IPS-15b (cell line): Measurements from ENCODE around the gene RASAL3.

Experiments
- H3K27me3 ChIP-seq: one replicate; pipeline ENCODE4 v1.6.1; 2013; ENCODE audit warnings: low read length; ENCODE audit not compliant: control insufficient read depth, insufficient read depth
- H3K36me3 ChIP-seq: one replicate; pipeline ENCODE4 v1.6.1; 2013; ENCODE audit warnings: low read length; ENCODE audit not compliant: control insufficient read depth, insufficient read depth
- H3K4me1 ChIP-seq: one replicate; pipeline ENCODE4 v1.6.1; 2013; ENCODE audit warnings: mild to moderate bottlenecking, low read length; ENCODE audit not compliant: control insufficient read depth, insufficient read depth
- H3K4me3 ChIP-seq: one replicate; pipeline ENCODE4 v1.5.1; 2013; ENCODE audit warnings: low read depth, low read length
- H3K9ac ChIP-seq: one replicate; pipeline ENCODE4 v1.6.1; 2013; ENCODE audit warnings: low read depth, mild to moderate bottlenecking, low read length
- H3K9me3 ChIP-seq: one replicate; pipeline ENCODE4 v1.6.1; 2013; ENCODE audit warnings: mild to moderate bottlenecking, low read length; ENCODE audit not compliant: control insufficient read depth, insufficient read depth

Gene RASAL3

DNA sequence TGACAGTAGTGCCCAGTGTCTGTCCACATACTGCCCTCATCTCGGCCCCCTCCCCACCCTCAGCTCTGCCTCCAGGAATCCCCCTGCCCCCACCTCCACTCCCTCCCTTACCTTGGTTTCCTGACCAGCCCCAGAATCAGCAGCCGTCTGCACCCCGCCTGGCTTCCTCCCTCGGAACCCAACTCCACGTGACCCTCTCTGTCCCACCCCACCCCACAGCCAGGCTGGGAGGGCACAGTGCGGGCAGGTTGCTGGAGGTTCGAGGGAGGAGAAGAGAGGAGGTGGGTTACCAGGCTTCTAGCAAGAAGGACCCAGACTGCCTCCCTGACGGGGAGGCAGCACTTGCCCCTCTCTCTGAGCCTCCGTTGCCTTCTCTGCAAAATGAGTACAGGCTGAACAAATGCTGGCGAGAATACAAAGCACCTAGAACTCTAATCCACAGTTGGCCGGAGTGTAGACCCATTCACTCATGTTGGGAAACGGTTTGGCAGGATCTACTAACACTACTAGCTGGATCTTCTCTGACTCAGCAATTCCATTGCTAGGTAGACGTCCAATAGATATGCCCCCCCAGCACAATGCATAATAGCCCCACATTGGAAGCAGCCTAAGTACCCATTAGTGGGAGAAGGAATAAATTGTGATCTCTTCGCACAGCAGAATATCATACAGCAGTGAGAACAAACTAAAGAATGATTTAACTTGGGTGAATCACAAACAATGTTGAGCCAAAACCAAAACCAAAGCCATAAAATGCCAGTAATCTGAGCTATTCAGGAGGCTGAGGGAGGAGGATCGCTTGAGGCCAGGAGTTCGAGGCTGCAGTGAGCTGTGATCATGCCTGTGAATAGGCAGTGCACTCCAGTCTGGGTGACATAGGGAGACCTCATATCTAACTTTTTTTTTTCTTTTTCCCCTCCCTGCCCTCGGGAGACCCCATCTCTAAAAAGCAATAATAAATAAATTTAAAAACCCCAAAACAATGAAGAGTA, at the start of gene RASAL3:
Gene RASAL3, minus strand, starts transcription at position 151 of the 992 bp plus-strand sequence. CDS start 186 bp downstream, outside the sequence.
- peak within 1 kb of the TSS; percentile 76 for H3K9ac ChIP-seq
- no peaks in the 10 kb centered on the region for H3K9me3 ChIP-seq
- peaks cover under 1% of the 10 kb centered on the region for H3K36me3 ChIP-seq
- H3K4me1 ChIP-seq, result no peaks in the 10 kb centered on the region
- H3K27me3 ChIP-seq, result peaks cover 54% of the 10 kb centered on the region
- H3K4me3 ChIP-seq, result peak within 1 kb of the TSS; percentile 51

DNA sequence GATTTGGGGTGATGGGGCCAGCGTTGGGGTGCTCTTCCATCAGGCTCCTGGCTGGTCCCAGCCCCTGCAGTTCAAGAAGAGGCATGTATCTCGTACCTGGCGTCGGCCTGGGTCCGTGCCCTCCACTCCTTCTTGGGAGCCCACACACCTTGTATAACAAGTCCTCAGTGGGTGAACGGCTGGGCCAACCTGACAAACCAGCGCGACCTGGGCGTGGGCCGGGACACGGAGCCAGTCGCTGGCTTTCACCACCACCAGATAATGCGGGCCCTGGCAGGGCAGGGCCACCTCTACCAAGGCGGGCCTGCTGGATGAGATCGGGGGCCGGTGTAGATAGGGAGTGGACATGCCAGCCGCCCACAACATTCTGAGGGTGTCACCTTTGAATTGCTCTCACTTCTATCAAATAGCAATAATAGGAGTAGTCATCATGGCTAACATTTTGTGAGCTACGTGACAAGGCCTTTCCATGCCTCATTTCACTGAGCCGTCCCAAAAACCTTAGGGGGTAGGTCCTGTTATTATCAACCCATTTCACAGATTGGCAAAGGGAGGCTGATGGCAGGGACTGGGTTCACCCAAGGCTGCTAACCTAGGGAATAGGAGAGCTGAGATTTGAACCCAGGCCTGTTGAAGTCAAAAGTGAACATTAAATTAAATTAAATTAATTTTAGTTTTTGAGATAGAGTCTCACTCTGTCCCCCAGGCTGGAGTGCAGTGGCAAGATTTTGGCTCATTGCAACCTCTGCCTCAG, 47.5 kb upstream of the RASAL3 start:
- Histone ChIP-seq H3K4me1 (no peaks in the 10 kb centered on the region), H3K9me3 (no peaks in the 10 kb centered on the region), H3K36me3 (no peaks in the 10 kb centered on the region), H3K27me3 (peaks cover 26% of the 10 kb centered on the region), H3K4me3 (no peak overlapping the region), H3K9ac (no peak overlapping the region)

DNA sequence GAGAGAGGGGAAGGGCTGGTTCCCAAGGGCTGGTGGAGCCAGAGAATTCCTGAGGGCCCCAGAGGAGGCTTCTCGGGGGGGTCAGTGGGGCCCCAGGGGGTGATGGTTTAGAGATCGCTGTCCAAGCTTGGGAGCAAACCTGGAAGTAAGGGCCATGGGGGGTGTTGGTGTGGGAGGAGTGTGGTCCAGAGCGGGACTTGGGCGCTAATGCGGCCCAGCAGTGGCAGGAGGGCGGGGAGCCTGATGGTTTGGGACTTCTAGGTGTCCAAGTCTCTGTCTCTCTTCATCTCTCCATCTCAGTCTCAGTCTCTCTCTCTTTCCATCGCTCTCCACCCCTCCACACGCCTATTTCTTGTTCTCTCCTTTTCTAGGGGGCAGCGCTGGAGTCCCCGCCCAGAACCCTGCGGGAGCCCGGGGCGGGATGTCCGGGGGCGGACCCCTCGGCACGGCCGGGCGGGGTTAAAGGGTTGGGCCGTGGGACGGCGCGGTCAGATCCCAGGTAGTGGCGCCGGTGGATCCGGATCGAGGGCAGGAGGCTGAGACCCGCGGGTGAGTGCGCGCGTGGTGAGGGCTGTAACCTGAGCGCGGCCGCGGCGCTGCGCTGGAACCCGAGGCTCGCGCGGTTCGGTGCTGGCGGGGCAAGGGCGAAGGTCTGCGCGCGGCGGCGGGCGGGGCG, 43.8 kb upstream of the RASAL3 start, which contains the start of gene CYP4F22:
Gene CYP4F22, plus strand, starts transcription at position 491 of the 676 bp plus-strand sequence. CDS start 16,812 bp downstream, outside the sequence.
- Histone ChIP-seq H3K4me3 (peak within 1 kb of the TSS; percentile 59), H3K27me3 (peaks cover 26% of the 10 kb centered on the region), H3K4me1 (no peaks in the 10 kb centered on the region), H3K9me3 (no peaks in the 10 kb centered on the region), H3K9ac (peak within 1 kb of the TSS; percentile 60), H3K36me3 (no peaks in the 10 kb centered on the region)

DNA sequence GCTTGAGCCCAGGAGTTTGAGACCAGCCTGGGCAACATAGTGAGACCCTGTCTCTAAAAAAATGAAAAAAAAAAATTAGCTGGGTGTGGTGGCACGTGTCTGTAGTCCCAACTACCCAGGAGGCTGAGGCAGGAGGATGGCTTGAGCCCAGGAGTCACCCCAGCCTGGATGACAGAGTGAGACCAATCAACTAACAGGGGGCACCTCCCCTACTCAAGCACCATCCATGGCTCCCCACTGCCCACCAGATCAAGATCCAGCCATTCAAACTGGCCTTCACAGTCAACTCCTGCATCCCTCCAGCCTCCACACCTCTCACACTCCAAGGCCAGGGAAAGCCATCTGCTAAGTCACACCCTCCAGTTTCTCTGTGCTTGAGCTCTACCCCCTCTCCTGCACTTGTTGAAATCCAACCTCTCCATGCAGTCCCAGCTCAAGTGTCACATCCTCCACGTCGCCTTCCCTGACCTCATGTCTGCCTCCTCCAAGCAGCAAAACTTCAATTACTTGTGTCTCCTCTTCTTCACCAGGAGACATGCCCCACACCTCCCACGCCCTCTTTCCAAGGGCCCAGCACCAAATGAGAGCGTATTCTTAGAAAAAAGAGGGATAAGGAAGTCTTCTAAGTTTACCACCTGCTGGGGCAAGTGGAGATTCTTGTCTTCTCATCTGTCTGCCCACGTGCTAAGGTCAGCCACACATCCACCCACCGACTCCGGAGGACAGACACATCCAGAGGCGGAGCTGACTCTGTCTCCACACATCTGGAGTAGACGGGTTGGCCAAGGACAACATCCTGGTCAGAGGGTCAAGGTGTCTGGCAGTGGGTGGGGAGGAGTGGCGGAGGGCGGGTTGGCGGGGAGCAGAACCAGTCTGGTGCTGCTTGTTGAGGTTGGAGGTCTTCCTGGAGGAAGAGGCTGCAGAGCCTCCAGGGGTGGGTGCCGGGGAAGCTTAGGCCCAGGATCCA, 43.0 kb upstream of the RASAL3 start:
- H3K4me3 ChIP-seq, result peak overlapping the region; percentile 59
- no peaks in the 10 kb centered on the region for H3K4me1 ChIP-seq
- no peaks in the 10 kb centered on the region for H3K36me3 ChIP-seq
- no peaks in the 10 kb centered on the region for H3K9me3 ChIP-seq
- peak overlapping the region; percentile 60 for H3K9ac ChIP-seq
- peaks cover 26% of the 10 kb centered on the region for H3K27me3 ChIP-seq

DNA sequence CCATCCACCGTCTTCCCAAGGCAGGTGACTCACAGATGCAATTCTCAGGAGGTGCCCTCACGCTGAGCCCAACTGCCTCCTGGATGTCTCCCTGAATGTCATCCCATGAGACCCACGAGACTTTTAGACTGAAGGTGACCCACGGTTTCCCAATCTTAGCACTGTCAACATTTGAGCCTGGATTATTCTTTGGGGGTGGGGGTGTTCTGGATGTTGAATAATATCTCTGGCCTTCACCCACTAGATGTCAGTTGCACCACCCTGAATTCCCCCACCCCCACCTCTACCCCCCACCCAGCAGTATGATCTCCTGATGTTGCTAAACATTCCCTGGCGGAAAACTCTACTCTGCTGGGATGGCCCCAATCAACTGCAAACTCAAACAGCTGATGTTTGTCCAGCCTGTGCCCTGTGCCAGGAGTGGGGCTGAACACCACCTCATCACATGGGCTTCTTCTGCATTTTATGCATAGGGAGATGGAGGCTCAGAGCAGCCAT, 41.8 kb upstream of the RASAL3 start:
- Histone ChIP-seq H3K9ac (no peak overlapping the region), H3K4me3 (no peak overlapping the region), H3K4me1 (no peaks in the 10 kb centered on the region), H3K27me3 (peaks cover 26% of the 10 kb centered on the region), H3K36me3 (no peaks in the 10 kb centered on the region), H3K9me3 (no peaks in the 10 kb centered on the region)

DNA sequence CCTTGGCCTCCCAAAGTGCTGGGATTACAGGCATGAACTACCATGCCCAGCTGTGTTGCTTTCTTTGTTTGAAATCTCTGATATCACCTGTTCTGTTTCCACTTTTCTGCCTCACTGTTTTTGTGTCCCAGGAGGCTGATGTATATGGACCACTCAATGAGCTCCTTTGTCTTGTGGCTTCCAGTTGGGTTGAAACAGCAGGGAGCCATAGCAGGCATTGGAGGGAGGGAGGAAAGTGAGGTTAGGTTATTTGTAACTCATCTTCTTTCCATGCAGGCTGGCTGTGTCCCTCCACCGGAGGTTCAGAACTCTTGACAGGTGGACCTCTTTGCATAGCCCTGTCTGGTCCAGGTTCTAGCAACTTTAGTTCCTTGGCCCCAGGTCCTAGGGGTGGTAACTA, 37.9 kb upstream of the RASAL3 start:
- Histone ChIP-seq H3K4me1 (peaks cover 6% of the 10 kb centered on the region), H3K4me3 (no peak overlapping the region), H3K9me3 (no peaks in the 10 kb centered on the region), H3K27me3 (peaks cover 3% of the 10 kb centered on the region), H3K36me3 (no peaks in the 10 kb centered on the region), H3K9ac (no peak overlapping the region)

DNA sequence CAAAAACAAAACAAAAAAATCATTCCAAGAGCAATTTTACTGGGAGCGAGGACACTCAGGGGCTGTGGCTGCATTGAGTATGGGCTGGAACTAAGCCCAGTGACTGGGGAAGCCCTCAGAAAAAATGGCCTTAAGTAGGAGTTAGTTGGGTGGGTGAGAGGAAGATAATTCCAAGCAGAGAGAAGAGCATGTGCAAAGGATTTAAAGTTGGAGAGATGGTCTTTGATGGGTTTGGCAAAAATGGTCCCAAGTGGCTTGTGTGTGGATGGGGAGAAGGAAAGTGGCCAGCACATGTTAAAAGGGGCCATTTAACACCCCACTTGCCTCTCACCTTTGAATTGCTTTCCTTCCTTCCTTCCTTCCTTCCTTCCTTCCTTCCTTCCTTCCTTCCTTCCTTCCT, 37.3 kb upstream of the RASAL3 start:
- no peaks in the 10 kb centered on the region for H3K9me3 ChIP-seq
- no peak overlapping the region for H3K9ac ChIP-seq
- peaks cover 6% of the 10 kb centered on the region for H3K4me1 ChIP-seq
- H3K36me3 ChIP-seq, result no peaks in the 10 kb centered on the region
- no peak overlapping the region for H3K4me3 ChIP-seq
- no peaks in the 10 kb centered on the region for H3K27me3 ChIP-seq

DNA sequence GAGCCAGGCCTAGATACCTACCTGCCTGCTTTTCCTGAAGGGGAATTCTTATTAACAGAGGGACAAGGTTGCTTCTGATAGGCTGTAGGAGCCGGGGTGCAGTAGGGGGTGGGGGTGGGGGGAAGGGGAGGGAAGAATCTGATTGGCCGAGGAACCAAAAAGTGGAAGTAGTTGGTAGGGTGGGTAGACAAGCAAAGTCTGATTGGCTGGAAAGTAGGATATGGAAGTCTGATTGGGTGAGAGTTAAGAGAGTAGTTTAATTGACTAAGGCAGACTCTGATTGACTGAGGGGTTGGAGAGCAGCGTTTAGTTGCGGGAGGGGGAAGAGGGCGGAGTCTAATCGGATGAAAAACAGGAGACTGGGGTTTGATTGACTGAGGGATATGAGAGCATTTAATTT, 34.6 kb upstream of the RASAL3 start:
- Histone ChIP-seq H3K9ac (no peak overlapping the region), H3K4me1 (peaks cover 6% of the 10 kb centered on the region), H3K9me3 (no peaks in the 10 kb centered on the region), H3K27me3 (no peaks in the 10 kb centered on the region), H3K36me3 (no peaks in the 10 kb centered on the region), H3K4me3 (peak overlapping the region; percentile 51)

DNA sequence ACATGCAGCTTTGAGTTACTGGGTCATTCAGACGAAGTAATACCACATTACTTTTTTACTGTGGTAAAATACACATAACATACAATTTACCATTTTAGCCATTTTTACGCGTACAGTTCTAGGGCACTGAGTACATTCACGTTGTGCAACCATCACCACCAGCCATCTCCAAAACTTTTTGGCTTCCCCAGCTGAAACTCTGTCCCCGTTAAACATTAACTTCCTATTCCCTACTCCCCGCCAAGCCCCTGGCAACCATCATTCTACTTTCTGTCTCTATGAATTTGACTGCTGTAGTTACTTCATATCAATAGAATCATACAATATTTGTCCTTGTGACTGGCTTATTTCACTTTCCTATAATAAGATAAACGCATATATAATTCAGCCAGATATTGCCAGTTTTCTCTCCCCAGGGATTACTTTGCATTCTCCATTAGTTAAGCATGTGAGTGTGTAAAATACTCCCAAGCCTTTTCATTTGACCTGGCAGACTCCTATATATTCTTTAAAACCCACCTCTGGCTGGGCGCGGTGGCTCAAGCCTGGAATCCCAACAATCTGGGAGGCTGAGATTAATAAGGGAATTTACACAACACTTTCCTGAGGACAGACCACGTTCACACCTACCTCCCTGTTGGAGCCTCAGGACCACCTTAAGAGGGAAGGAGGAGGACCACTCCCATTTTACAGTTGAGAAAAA, 34.0 kb upstream of the RASAL3 start:
- H3K4me1 ChIP-seq, result peaks cover 6% of the 10 kb centered on the region
- peak overlapping the region; percentile 9 for H3K9ac ChIP-seq
- H3K4me3 ChIP-seq, result peak overlapping the region; percentile 51
- no peaks in the 10 kb centered on the region for H3K27me3 ChIP-seq
- no peaks in the 10 kb centered on the region for H3K36me3 ChIP-seq
- no peaks in the 10 kb centered on the region for H3K9me3 ChIP-seq

DNA sequence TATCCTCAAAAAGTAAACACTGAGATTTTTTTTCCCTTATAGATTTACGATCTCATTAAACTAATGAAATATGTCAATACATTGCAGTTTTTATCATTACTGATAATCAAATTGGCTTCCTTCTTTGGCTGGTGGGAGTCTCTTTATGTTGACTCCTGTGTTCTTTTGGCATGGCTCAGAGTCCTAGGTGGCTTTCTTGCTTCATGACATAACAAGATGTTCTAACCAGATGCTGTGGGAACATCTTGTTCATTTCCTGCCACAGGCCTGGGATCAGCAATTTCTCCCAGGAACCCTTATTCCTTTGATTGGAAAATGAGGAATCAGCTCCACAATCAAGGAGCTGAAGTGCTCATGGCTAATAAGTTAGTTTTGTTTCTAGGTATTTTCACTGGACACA, 30.8 kb upstream of the RASAL3 start:
- Histone ChIP-seq H3K4me3 (no peak overlapping the region), H3K27me3 (no peaks in the 10 kb centered on the region), H3K36me3 (no peaks in the 10 kb centered on the region), H3K9me3 (no peaks in the 10 kb centered on the region), H3K4me1 (peaks cover 4% of the 10 kb centered on the region), H3K9ac (no peak overlapping the region)
